ENCODE data around the gene HSPE1. TPM values are rescaled to one million over a fixed set of nuclear protein-coding genes. Genes with fewer than 3 reads are reported as not detected.
"Not testable (repeated sequence)": the region's sequence is repeated elsewhere in the genome, so short reads cannot be mapped to it uniquely, and the experiment has no call there.

HSPE1 gene
- total RNA-seq = 110 and 115 TPM in 2 replicates

DNA sequence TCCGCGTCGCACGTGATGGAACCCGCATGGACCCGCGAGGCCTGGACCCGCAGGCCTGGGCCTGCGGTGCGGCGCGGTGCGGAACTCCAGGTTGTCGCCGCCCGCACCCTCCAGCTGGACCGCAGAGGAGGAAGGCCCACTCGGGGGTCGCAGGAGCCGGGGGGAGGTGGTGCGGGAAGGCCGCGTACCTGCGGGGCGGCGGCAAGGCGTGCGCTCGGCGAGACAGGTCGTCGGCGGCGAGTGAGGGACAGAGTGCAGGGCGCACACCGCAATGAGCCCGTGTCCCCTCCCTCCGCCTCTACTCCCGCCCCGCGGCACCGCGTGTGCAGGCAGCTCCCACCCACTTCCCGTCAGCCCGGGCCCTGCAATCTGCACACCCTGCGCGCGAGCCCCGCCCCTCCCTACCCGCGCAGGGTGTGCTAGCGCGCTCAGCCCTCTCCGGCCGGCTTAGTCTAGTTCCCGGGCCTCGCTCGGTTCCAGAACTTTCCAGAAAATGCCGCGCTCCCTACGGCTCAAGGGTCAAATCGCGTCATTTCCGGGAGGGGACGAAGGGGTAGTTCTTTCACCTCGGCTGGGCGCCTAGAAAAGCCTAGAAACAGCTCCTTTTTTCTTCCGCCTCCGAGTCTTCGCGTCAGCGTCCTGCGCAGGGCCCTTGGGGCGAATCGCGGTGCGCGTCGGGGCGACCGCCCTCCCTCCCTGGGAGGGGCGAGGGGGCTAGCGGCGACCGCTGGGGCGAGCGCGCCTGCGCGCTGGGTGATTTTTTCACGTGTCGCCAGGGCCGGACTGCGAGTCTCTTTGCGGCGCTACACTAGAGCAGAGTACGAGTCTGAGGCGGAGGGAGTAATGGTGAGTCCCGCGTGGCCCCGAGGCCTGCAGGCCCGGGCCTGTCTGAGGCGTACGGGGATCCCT, at the start of gene HSPE1, which contains the start of gene HSPD1:
Gene HSPE1 (plus strand): TSS at position 786 of the 909 bp plus-strand sequence. CDS start 58 bp downstream, at position 844.
Gene HSPD1 (minus strand): TSS at position 247 of the 909 bp plus-strand sequence. CDS start 992 bp downstream, outside the sequence.
- intact Hi-C loops (cut with micrococcal nuclease) = loop anchor here (1.0 to 10.0 kb wide), 12 partner anchors 15 to 1345 kb away; partner anchors contain the start of genes ANKRD44, CCDC150, COQ10B and MARS2

DNA sequence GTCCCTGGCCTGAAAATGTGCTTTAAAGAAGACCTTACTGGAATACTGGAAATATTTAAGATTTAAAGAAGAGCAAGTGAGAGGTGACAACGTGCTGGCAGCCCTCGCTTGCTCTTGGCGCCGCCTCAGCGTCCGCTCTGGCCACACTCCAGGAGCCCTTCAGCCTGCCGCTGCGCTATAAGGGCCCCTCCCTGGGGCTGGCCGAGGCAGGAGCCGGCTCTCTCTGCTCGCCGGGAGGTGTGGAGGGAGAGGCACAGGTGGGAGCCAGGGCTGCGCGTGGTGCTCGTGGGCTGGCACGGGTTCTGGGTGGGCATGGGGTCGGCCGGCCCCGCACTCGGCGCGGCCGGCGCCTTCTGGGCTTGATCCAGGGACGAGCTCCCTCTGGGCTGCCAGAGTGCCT, 49.7 kb upstream of the HSPE1 start:
- intact Hi-C loops (cut with micrococcal nuclease) = loop anchor here (5.0 kb wide), 2 partner anchors 327 to 437 kb away; no protein-coding TSS in a partner anchor

DNA sequence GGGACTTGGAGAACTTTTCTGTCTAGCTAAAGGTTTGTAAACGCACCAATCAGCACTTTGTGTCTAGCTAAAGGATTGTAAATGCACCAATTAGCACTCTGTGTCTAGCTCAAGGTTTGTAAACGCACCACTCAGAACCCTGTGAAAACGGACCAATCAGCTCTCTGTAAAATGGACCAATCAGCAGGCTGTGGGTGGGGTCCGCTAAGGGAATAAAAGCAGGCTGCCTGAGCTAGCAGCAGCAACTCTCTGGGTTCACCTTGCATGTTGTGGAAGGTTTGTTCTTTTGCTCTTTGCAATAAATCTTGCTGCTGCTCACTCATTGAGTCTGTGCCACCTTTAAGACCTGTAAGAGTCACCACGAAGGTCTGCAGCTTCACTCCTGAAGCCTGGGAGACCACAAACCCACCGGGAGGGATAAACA, 49.2 kb upstream of the HSPE1 start:
- intact Hi-C loops (cut with micrococcal nuclease) = loop anchor here (5.0 kb wide), 2 partner anchors 326 to 436 kb away; no protein-coding TSS in a partner anchor

- intact Hi-C loops (cut with micrococcal nuclease) = loop anchor here (1.0 to 5.0 kb wide), 12 partner anchors 17 to 1794 kb away; partner anchors contain the start of genes CCDC150, GTF3C3, HSPE1 and MARS2
Observed at GRCh38 chr2:197452754-197453122, 47.4 kb upstream of the HSPE1 start.

GRCh38 chr2:197453123-197453913, 46.9 kb upstream of the HSPE1 start, which contains the start of gene COQ10B:
TSS of gene COQ10B (plus strand) at chr2:197453552. CDS start at chr2:197453561, 9 bp downstream.
- intact Hi-C loops (cut with micrococcal nuclease) = loop anchor here (1.0 to 5.0 kb wide), 12 partner anchors 18 to 1795 kb away; partner anchors contain the start of genes CCDC150, GTF3C3, HSPE1 and MARS2

DNA sequence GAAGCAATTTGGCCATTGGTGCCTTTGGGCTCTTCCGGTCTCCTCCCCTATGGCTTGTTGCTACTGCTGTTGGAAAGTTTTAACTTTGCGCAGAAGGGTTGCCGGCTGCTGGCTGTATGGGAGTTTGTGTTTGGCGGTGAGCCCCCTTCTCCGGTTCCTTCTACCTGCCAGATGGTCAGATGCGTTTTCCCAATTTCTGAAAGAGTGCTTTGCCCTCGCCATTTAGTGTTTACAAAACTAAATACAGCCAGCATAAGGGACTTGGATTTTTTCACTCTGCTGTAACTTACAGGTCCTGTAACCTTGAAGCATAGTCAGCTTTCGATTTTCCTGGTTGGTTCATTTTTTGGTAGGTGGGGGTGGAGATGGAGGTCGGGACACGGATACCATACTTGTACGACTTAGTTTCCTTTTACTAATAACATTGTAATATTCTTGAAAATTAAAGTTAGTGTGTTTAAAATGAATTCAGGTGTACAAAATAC, 46.2 kb upstream of the HSPE1 start:
- intact Hi-C loops (cut with micrococcal nuclease) = loop anchor here (1.0 to 5.0 kb wide), 12 partner anchors 19 to 1795 kb away; partner anchors contain the start of genes CCDC150, GTF3C3, HSPE1 and MARS2

DNA sequence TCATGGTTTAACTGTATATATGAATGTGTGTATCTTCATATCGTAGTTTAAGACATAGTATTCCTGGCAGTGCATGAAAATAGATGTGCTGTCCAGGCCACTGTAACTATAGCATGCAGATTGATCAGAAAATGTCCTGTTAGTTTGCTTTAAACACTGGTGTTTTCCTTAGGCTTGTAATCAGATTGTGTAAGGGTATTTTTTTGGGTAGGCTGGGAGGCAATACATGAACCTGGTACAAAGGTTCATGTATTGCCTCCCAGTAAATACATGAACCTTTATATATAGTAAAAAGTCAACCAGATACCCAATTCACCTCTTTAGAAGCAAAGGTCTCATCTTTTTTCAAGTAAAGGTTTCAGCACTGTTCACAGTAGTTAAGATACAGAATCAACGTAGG, 45.3 kb upstream of the HSPE1 start:
- intact Hi-C loops (cut with micrococcal nuclease) = loop anchor here (5.0 kb wide), 2 partner anchors 322 to 432 kb away; no protein-coding TSS in a partner anchor

DNA sequence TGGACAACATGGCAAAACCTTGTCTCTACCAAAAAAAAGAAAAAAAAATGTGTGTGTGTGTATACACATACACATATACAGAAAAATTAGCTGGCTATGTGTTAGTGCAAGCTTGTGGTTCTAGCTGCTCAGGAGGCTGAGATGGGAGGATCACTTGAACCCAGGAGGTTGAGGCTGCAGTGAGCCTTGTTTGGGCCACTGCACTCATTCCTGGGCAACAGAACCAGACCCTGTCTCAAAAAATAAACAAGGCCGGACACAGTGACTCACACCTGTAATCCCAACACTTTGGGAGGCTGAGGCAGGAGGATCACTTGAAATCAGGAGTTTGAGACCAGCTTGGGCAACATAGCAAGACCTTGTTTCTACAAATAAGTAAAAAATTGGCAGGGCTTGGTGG, 44.8 kb upstream of the HSPE1 start:
- intact Hi-C loops (cut with micrococcal nuclease) = no loop called here

- intact Hi-C loops (cut with micrococcal nuclease) = no loop called here
Observed at GRCh38 chr2:197460649-197461048, 39.5 kb upstream of the HSPE1 start.

DNA sequence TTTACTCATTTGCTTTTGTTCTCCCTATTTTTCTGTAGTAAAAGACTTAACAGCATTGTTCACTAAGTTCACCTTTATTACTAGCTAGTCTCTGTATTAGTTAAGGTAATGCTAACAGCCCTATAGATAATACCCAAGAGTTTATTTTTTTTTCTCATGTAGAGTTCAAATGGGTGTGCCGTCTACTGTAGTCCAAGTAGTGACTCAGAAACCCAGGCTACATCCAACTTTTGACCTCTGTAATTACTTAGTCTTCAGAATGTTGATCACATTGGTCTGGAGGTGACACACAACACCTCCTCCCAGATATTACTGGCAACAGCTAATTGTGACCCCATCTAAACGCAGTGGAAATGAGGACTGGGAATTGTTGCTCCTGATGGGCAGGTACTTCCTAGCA, 39.1 kb upstream of the HSPE1 start:
- intact Hi-C loops (cut with micrococcal nuclease) = no loop called here

DNA sequence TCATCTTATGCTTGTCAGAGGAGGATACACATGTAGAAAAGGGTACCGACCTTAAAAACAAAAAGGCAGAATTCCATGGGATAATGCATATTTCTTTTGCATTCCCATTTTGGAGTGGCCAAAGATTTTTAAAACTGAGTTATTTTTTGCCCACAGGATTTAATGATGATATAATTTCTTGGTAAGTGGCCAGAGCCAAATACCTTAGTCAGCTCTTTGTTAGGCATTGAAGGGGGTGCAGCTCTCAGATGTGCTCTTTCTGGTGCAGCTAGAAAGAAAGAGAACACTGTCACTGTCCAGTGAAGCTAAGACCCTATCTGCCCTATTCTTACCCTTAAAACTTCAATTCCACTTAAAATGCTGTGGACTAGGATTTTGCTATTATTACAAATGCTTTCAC, 36.0 kb upstream of the HSPE1 start:
- intact Hi-C loops (cut with micrococcal nuclease) = no loop called here

- intact Hi-C loops (cut with micrococcal nuclease) = no loop called here
Observed at GRCh38 chr2:197472166-197472565, 28.0 kb upstream of the HSPE1 start.

GRCh38 chr2:197477797-197478196, 22.4 kb upstream of the HSPE1 start:
- intact Hi-C loops (cut with micrococcal nuclease) = no loop called here

- intact Hi-C loops (cut with micrococcal nuclease) = no loop called here
Observed at GRCh38 chr2:197480165-197481036, 19.8 kb upstream of the HSPE1 start.

DNA sequence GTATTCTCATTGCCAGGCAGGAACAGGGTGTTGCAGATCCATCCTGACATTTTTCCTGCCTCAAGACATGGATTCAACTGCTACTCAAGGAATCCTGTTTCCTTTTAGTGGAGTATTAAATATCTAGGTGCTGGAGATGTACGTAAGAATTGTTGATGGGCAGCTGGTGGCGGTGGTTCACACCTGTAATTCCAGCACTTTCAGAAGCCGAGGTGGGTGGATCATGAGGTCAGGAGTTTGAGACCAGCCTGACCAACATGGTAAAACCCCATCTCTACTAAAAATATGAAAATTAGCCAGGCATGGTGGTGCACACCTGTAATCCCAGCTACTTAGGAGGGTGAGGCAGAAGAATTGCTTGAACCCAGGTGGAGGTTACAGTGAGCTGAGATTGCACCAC, 15.9 kb upstream of the HSPE1 start:
- intact Hi-C loops (cut with micrococcal nuclease) = not testable (repeated sequence)

GRCh38 chr2:197486175-197486574, 14.0 kb upstream of the HSPE1 start:
- intact Hi-C loops (cut with micrococcal nuclease) = loop anchor here (5.0 kb wide), 1 partner anchor 89 kb away; no protein-coding TSS in a partner anchor

GRCh38 chr2:197487385-197487784, 12.8 kb upstream of the HSPE1 start:
- intact Hi-C loops (cut with micrococcal nuclease) = loop anchor here (5.0 kb wide), 1 partner anchor 90 kb away; no protein-coding TSS in a partner anchor

- intact Hi-C loops (cut with micrococcal nuclease) = loop anchor here (5.0 to 10.0 kb wide), 2 partner anchors 368 to 1341 kb away; no protein-coding TSS in a partner anchor
Observed at GRCh38 chr2:197495433-197496134, 4.6 kb upstream of the HSPE1 start.

GRCh38 chr2:197496695-197497094, 3.5 kb upstream of the HSPE1 start:
- intact Hi-C loops (cut with micrococcal nuclease) = loop anchor here (5.0 to 10.0 kb wide), 2 partner anchors 369 to 1342 kb away; no protein-coding TSS in a partner anchor
